Gastrocnemius medialis (tissue), 4 donors: ENCODE measurements around the gene ACTN3. TPM values are rescaled to one million over a fixed set of nuclear protein-coding genes. Genes with fewer than 3 reads are reported as not detected.

Experiments used
- ATAC-seq, 2 donors: fragments of 150-250 bp; one replicate each; pipeline ENCODE4 v1.9.1; 2016
- DNase-seq, 2 donors: peaks; one replicate each; pipeline ENCODE4 v3.0.0-alpha.2; 2019
- H3K27ac ChIP-seq, 4 donors: fragments of 200-600 bp; sonication (generic); 1 replicate in 1 of 4; 2 replicates in 3 of 4; pipeline ENCODE4 v1.5.1; 2016 to 2018; ENCODE audit warnings: mild to moderate bottlenecking in 2 of 4, moderate library complexity in 1 of 4
- H3K27me3 ChIP-seq, 3 donors: fragments of 200-600 bp; sonication (generic) in 2 of 3; 1 replicate in 1 of 3; 2 replicates in 2 of 3; pipeline versions ENCODE4 v1.5.1 to v1.6.0; 2016 to 2019; ENCODE audit warnings: mild to moderate bottlenecking in 1 of 3, moderate library complexity in 1 of 3
- H3K36me3 ChIP-seq, 2 donors: fragments of 200-600 bp; sonication (generic) in 1 of 2; one replicate each; pipeline ENCODE4 v1.5.1; 2017 to 2018
- H3K4me1 ChIP-seq, 2 donors: fragments of 200-600 bp; sonication (generic) in 1 of 2; one replicate each; pipeline ENCODE4 v1.5.1; 2016 to 2017; ENCODE audit warnings: mild to moderate bottlenecking in 2 of 2
- H3K4me3 ChIP-seq, 4 donors: fragments of 200-600 bp; sonication (generic) in 3 of 4; 1 replicate in 1 of 4; 2 replicates in 3 of 4; pipeline ENCODE4 v1.5.1; 2016 to 2019; ENCODE audit warnings: mild to moderate bottlenecking in 2 of 4
- H3K9me3 ChIP-seq, 3 donors: fragments of 200-600 bp; sonication (generic) in 2 of 3; 1 replicate in 1 of 3; 2 replicates in 2 of 3; pipeline ENCODE4 v1.5.1; 2016 to 2019
- CTCF ChIP-seq, 5 experiments: fragments of 450-650 bp in 3 of 5; fragments of 200-600 bp in 2 of 5; sonication (generic) in 2 of 5; IDR thresholded peaks in 4 of 5; conservative IDR thresholded peaks in 1 of 5; 1 replicate in 4 of 5; 2 replicates in 1 of 5; pipeline ENCODE4 v1.5.1; 2016 to 2019; ENCODE audit warnings: antibody characterized with exemption in 5 of 5, mild to moderate bottlenecking in 3 of 5, moderate library complexity in 3 of 5
- POLR2A ChIP-seq, 2 donors: fragments of 450-650 bp; IDR thresholded peaks; one replicate each; pipeline ENCODE4 v1.6.1; 2017; ENCODE audit warnings: antibody characterized with exemption in 2 of 2, mild to moderate bottlenecking in 2 of 2, moderate library complexity in 2 of 2
- in situ Hi-C, 4 donors: fragments of 200-750 bp; cut with MboI; loops; one replicate each; pipeline versions ENCODE4 v1.15.0 to v1.8.0; 2017; ENCODE audit warnings: low sequenced_read_pairs in 4 of 4
- intact Hi-C: fragments of 100-400 bp; cut with DNase I; formaldehyde crosslinking; loops from one replicate; pipeline ENCODE4 v1.15.1; 2023; ENCODE audit warnings: low total_unique reads
- total RNA-seq, 4 donors: library from RNA; depleted of rRNA; stranded (reverse); fragments of >200 nt; gene quantifications; one replicate each; pipeline versions ENCODE4 v1.1.0 to v1.2.3, GENCODE V29; 2016

Gene ACTN3
- total RNA-seq, 4 donors from 2014 or later, result 0.85 to 2.4 (median 1.2) TPM

DNA sequence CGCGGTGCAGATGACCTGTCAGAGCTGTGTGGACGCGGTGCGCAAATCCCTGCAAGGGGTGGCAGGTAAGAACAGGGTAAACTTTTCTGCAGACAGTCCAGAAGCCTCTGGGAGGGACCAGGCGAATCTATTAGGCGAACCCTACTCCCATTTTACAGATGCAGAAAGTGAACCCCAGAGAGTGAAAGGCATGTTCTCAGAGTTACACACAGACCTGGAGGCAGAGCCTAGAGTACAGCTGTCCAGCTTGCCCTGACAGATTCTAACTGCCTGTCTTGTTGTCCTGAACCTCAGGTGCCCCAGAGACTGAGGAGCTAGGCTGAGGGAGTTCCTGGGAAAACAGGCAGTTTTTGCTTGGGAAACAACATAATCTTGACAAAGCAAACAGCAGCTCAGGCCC, 46.9 kb downstream of the ACTN3 start:
- in situ Hi-C loops (loop anchor here in 2 of 4 donors (25.0 kb wide), 1 partner anchor 244 kb away; the partner anchor contains the start of gene RCE1 (in 2 of the 2)), intact Hi-C loops (loop anchor here (1.0 to 10.0 kb wide), 5 partner anchors 23 to 241 kb away; partner anchors contain the start of genes ACTN3, DPP3, RBM14 and ZDHHC24)
- DNase-seq (no peak), ATAC-seq (peak in 1 of 2 donors; percentile 1)
- H3K4me1 ChIP-seq, result peaks cover 12 to 21% of the 10 kb centered on the region in 2 donors
- H3K9me3 ChIP-seq, result no peaks in the 10 kb centered on the region
- TF ChIP-seq CTCF (IDR thresholded peaks at IDR 0.05 in 4 of 5, conservative IDR thresholded peaks at IDR 0.05 in 1 of 5) (no peak), POLR2A (IDR thresholded peaks at IDR 0.05) (no peak)
- H3K4me3 ChIP-seq, result peak overlapping the region; percentile 63 to 98 (median 82)
- H3K36me3 ChIP-seq, result no peaks in the 10 kb centered on the region
- peak overlapping the region; percentile 82 to 91 (median 88) for H3K27ac ChIP-seq
- H3K27me3 ChIP-seq, result no peaks in the 10 kb centered on the region

DNA sequence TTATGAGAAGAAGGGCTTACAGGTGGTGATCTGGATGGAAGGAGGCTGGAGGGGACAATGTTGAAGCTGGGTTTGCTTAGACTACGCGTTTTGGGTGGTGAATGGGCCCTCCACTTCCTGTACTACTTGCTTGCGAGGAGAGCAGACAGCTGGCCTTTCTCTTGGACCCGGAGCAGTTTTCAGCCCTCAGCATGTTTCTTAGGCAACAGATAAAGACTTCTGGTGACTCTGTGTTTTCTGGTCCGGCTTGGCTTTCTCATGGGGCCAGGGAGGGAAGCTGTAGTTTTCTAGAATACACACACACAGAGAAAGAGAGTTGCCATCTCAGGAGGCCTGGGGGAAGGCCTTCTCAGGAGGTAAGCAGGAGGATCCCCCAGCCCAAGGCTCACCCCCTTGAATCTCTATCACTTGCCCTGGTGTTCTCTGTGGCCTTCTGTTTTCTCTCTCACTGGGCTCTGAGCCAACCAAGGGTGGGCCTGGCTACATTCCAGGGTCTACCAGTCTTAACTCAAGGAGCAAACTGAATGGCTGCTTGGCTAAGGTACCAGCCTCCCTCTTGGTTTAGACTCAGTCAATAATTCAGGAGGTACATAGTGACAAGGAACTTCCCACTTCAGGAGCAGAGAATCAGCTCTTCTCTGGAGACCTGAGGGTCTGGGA, 48.7 kb downstream of the ACTN3 start:
- intact Hi-C loops, result loop anchor here (10.0 kb wide), 1 partner anchor 239 kb away; no protein-coding TSS in a partner anchor
- H3K4me1 ChIP-seq, result peaks cover 12 to 21% of the 10 kb centered on the region in 2 donors
- ATAC-seq (no peak), DNase-seq (no peak)
- no peaks in the 10 kb centered on the region for H3K9me3 ChIP-seq
- in situ Hi-C loops, result loop anchor here in 2 of 4 donors (25.0 kb wide), 1 partner anchor 242 kb away; the partner anchor contains the start of gene RCE1 (in 2 of the 2)
- no peak overlapping the region for H3K27ac ChIP-seq
- no peak overlapping the region for H3K4me3 ChIP-seq
- no peaks in the 10 kb centered on the region for H3K27me3 ChIP-seq
- no peak for TF ChIP-seq POLR2A (IDR thresholded peaks at IDR 0.05)
- no peak for TF ChIP-seq CTCF (IDR thresholded peaks at IDR 0.05 in 4 of 5, conservative IDR thresholded peaks at IDR 0.05 in 1 of 5)
- peaks cover 0 to 15% of the 10 kb centered on the region in 2 donors for H3K36me3 ChIP-seq

GRCh38 chr11:66598993-66599392, 52.3 kb downstream of the ACTN3 start:
- Histone ChIP-seq H3K27me3 (no peaks in the 10 kb centered on the region), H3K4me3 (no peak overlapping the region), H3K36me3 (peaks cover 0 to 15% of the 10 kb centered on the region in 2 donors), H3K27ac (no peak overlapping the region), H3K4me1 (peaks cover 5 to 16% of the 10 kb centered on the region in 2 donors), H3K9me3 (no peaks in the 10 kb centered on the region)
- DNase-seq (no peak), ATAC-seq (no peak)
- TF ChIP-seq CTCF (IDR thresholded peaks at IDR 0.05 in 4 of 5, conservative IDR thresholded peaks at IDR 0.05 in 1 of 5), result no peak
- no peak for TF ChIP-seq POLR2A (IDR thresholded peaks at IDR 0.05)
- in situ Hi-C loops, result loop anchor here in 2 of 4 donors (25.0 kb wide), 1 partner anchor 238 kb away; the partner anchor contains the start of gene RCE1 (in 2 of the 2)
- intact Hi-C loops, result loop anchor here (10.0 kb wide), 1 partner anchor 236 kb away; no protein-coding TSS in a partner anchor

GRCh38 chr11:66600219-66600618, 53.5 kb downstream of the ACTN3 start:
- no peaks in the 10 kb centered on the region for H3K9me3 ChIP-seq
- no peak for ATAC-seq
- peaks cover 0 to 13% of the 10 kb centered on the region in 2 donors for H3K4me1 ChIP-seq
- H3K27ac ChIP-seq, result no peak overlapping the region
- intact Hi-C loops, result no loop called here
- H3K4me3 ChIP-seq, result no peak overlapping the region
- peaks cover 0 to 23% of the 10 kb centered on the region in 2 donors for H3K36me3 ChIP-seq
- no peak for DNase-seq
- H3K27me3 ChIP-seq, result no peaks in the 10 kb centered on the region
- in situ Hi-C loops, result no loop called here
- TF ChIP-seq POLR2A (IDR thresholded peaks at IDR 0.05), result no peak
- no peak for TF ChIP-seq CTCF (IDR thresholded peaks at IDR 0.05 in 4 of 5, conservative IDR thresholded peaks at IDR 0.05 in 1 of 5)
